Coronary artery (tissue), 2 donors: Measurements from ENCODE around the gene FBXL22.

Experiments
- DNase-seq: peaks from one replicate; pipeline ENCODE4 v3.0.0-alpha.2; 2017; ENCODE audit warnings: low spot score
- H3K27ac ChIP-seq, 2 donors: fragments of 200-600 bp; sonication (generic); one replicate each; pipeline ENCODE4 v1.5.1; 2016 to 2019
- H3K4me3 ChIP-seq: fragments of 200-600 bp; sonication (generic); 2 replicates; pipeline ENCODE4 v1.5.1; 2016; ENCODE audit warnings: mild to moderate bottlenecking, moderate library complexity
- CTCF ChIP-seq: fragments of 200-600 bp; sonication (generic); IDR thresholded peaks from one replicate; pipeline ENCODE4 v1.5.1; 2019; ENCODE audit warnings: antibody characterized with exemption

FBXL22 gene

GRCh38 chr15:63626955-63627354, 29.8 kb downstream of the FBXL22 start:
- no peak overlapping the region for H3K27ac ChIP-seq
- H3K4me3 ChIP-seq: no peak overlapping the region
- no peak for TF ChIP-seq CTCF
- DNase-seq: no peak

- Histone ChIP-seq H3K27ac (no peak overlapping the region), H3K4me3 (no peak overlapping the region)
- no peak for TF ChIP-seq CTCF
- no peak for DNase-seq
Observed at GRCh38 chr15:63628123-63628822, 31.1 kb downstream of the FBXL22 start.

DNA sequence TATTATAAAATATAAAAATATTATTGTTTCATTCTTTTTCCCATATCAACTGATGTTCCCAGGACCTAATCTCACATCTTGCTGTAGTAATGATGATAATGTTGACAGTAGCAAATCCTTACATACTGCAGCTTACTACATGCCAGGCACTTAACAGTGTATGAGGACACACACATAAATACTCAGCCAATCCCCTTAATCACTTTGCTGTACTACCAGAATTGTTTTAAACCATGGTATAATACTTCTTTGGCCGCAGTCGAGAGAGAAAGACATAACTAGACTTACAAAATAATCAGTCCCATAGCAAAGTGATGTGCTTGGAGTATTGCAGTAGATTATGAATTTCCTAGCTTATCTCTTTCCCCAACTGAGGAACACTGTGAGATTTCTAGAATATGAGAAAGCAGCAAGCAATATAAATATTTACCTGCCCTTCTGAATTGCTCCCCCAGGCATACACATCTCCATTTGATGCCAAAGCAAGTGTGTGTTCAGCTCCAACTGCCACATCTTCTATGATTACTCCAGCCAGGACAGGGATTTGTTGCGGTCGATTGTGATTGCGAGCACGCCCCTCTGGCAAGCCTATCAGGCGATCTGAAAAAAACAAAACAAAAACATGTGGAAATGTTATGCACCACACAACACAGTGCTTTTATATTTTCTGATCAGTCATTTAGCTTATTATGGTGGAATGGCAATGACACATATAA, 33.0 kb downstream of the FBXL22 start:
- DNase-seq: no peak
- no peak for TF ChIP-seq CTCF
- Histone ChIP-seq H3K27ac (no peak overlapping the region), H3K4me3 (no peak overlapping the region)

GRCh38 chr15:63633312-63633711, 36.1 kb downstream of the FBXL22 start:
- Histone ChIP-seq H3K4me3 (no peak overlapping the region), H3K27ac (no peak overlapping the region)
- TF ChIP-seq CTCF: no peak
- DNase-seq: no peak

GRCh38 chr15:63634154-63634553, 37.0 kb downstream of the FBXL22 start:
- no peak for TF ChIP-seq CTCF
- no peak overlapping the region for H3K4me3 ChIP-seq
- H3K27ac ChIP-seq: no peak overlapping the region
- DNase-seq: no peak

GRCh38 chr15:63636518-63637061, 39.4 kb downstream of the FBXL22 start:
- no peak overlapping the region for H3K4me3 ChIP-seq
- H3K27ac ChIP-seq: no peak overlapping the region

More at GRCh38 chr15:63636518-63637061, 39.4 kb downstream of the FBXL22 start:
- TF ChIP-seq CTCF: no peak
- no peak for DNase-seq
